ENCODE data around the gene ZNF385B. TPM values are rescaled to one million over a fixed set of nuclear protein-coding genes. Genes with fewer than 3 reads are reported as not detected.

ZNF385B gene
- total RNA-seq, 1 donor from 2014 or later, result not detected

DNA sequence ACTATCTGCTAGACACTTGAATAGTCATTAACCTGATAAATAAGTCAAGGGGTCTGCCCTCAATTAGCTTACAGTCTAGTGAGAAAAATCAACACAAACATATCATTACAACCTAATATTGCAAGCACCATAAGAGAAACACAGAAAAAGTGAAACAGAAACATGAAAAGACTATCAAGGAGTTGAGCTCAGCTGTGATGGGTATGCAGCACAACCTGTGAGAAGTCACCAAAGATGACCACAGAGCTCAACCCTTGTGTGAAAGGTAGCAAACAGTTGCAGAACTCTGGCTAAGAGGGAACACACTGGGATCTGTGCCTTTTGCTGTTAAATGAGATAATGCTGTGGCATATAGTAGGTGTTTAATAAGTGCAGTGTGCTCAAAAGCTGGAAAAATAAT lies 11.7 kb downstream of the ZNF385B start:
- peaks cover 2% of the 10 kb centered on the region for H3K27me3 Mint-ChIP-seq (ENCODE audit: unreplicated experiment)
- no peak overlapping the region for H3K4me3 Mint-ChIP-seq (ENCODE audit: unreplicated experiment)

DNA sequence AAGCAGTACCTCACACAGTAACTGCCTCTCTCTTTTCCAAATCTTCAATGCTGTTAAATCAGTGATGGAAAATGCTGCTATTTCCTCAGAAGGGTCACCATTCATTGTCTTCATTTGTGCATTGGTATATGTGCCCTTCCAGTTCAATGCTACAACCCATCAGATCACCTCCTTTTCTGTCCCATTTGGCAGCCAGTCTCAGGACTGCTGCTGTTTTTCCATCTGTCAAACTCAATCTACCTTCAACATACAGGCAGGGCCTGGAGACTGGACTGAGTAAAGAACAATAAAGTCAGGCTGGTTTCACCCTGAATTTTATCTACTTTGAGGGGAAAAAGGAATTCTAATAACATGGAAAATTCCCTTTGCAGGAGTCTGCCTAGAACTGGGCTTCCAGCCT lies 17.9 kb downstream of the ZNF385B start:
- Mint-ChIP-seq H3K4me1 (ENCODE audit: low read depth, unreplicated experiment) (peaks cover 12% of the 10 kb centered on the region), H3K27me3 (ENCODE audit: unreplicated experiment) (peaks cover 2% of the 10 kb centered on the region), H3K36me3 (ENCODE audit: unreplicated experiment) (no peaks in the 10 kb centered on the region), H3K4me3 (ENCODE audit: unreplicated experiment) (no peak overlapping the region), H3K27ac (ENCODE audit: unreplicated experiment) (no peak overlapping the region), H3K9me3 (ENCODE audit: unreplicated experiment) (peaks cover 2% of the 10 kb centered on the region)
- DNase-seq, result no peak
- TF ChIP-seq, protein P1, sequence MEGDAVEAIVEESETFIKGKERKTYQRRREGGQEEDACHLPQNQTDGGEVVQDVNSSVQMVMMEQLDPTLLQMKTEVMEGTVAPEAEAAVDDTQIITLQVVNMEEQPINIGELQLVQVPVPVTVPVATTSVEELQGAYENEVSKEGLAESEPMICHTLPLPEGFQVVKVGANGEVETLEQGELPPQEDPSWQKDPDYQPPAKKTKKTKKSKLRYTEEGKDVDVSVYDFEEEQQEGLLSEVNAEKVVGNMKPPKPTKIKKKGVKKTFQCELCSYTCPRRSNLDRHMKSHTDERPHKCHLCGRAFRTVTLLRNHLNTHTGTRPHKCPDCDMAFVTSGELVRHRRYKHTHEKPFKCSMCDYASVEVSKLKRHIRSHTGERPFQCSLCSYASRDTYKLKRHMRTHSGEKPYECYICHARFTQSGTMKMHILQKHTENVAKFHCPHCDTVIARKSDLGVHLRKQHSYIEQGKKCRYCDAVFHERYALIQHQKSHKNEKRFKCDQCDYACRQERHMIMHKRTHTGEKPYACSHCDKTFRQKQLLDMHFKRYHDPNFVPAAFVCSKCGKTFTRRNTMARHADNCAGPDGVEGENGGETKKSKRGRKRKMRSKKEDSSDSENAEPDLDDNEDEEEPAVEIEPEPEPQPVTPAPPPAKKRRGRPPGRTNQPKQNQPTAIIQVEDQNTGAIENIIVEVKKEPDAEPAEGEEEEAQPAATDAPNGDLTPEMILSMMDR (IDR thresholded peaks at IDR 0.05; ENCODE audit: partially characterized antibody, unreplicated experiment), result no peak

More for the DNA sequence above, 11.7 kb downstream of the ZNF385B start:
- Mint-ChIP-seq H3K4me1 (ENCODE audit: low read depth, unreplicated experiment) (no peaks in the 10 kb centered on the region), H3K36me3 (ENCODE audit: unreplicated experiment) (no peaks in the 10 kb centered on the region), H3K27ac (ENCODE audit: unreplicated experiment) (no peak overlapping the region), H3K9me3 (ENCODE audit: unreplicated experiment) (no peaks in the 10 kb centered on the region)
- TF ChIP-seq, protein P1 (IDR thresholded peaks at IDR 0.05; ENCODE audit: partially characterized antibody, unreplicated experiment), result no peak
- no peak for DNase-seq

DNA sequence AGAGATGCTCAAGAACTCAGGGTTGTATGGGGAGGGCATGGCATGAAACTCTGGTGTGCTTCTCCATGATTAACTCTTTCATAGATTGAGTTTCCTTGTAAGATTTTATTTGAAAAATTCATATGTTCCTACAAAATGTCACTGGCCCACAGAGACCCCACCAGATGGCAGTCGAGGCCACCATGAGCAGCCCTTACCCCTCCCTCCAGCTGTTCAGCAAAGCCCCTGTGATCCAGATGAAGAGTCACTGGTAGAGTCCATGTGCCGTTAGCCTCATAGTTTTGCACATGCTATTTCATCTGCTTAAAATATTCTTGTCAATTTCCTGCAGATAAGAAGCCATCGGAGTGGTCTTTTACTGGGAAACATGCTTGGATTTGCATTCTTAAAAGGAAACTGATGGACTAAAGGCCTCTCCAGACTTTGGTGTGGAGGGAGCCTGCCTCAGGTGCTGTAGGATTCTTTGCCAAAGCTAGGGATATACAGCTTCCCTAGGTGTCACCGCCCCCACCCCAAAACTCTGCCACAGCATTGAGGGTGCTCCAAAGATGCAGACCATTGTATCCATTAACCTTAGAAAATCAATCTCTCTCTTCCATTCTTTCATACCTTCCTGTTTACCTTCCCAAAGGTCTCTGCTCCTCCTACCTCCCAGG lies 18.8 kb downstream of the ZNF385B start:
- H3K27me3 Mint-ChIP-seq (ENCODE audit: unreplicated experiment), result no peaks in the 10 kb centered on the region
- peaks cover 12% of the 10 kb centered on the region for H3K4me1 Mint-ChIP-seq (ENCODE audit: low read depth, unreplicated experiment)
- no peak overlapping the region for H3K27ac Mint-ChIP-seq (ENCODE audit: unreplicated experiment)
- H3K36me3 Mint-ChIP-seq (ENCODE audit: unreplicated experiment), result no peaks in the 10 kb centered on the region
- H3K4me3 Mint-ChIP-seq (ENCODE audit: unreplicated experiment), result no peak overlapping the region
- DNase-seq, result peak; percentile 43
- peaks cover 2% of the 10 kb centered on the region for H3K9me3 Mint-ChIP-seq (ENCODE audit: unreplicated experiment)
- TF ChIP-seq, protein P1 (IDR thresholded peaks at IDR 0.05; ENCODE audit: partially characterized antibody, unreplicated experiment), result peak; percentile 21

DNA sequence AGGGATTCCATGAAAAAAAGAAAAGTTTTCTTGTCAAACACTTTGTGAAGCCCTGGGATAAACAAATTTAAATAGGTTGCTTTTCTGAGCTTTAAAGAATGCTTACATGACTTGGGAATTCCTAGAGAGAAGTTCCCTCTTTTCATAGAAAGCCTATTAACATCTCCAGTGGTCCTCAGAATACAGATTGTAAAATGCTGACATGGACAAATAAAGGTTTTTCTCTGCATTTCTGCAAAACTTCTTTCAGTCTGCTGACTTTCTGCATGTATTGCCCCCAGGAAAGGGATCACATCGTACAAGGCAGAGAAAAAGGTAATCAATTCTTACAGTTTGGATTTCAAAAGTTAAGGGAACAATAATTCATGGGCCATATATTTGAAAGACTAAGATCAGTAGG lies 20.6 kb downstream of the ZNF385B start:
- no peak overlapping the region for H3K27ac Mint-ChIP-seq (ENCODE audit: unreplicated experiment)
- H3K27me3 Mint-ChIP-seq (ENCODE audit: unreplicated experiment), result no peaks in the 10 kb centered on the region
- H3K36me3 Mint-ChIP-seq (ENCODE audit: unreplicated experiment), result no peaks in the 10 kb centered on the region
- peaks cover 12% of the 10 kb centered on the region for H3K4me1 Mint-ChIP-seq (ENCODE audit: low read depth, unreplicated experiment)
- DNase-seq, result no peak
- H3K9me3 Mint-ChIP-seq (ENCODE audit: unreplicated experiment), result peaks cover 2% of the 10 kb centered on the region
- no peak overlapping the region for H3K4me3 Mint-ChIP-seq (ENCODE audit: unreplicated experiment)
- TF ChIP-seq, protein P1 (IDR thresholded peaks at IDR 0.05; ENCODE audit: partially characterized antibody, unreplicated experiment), result no peak

DNA sequence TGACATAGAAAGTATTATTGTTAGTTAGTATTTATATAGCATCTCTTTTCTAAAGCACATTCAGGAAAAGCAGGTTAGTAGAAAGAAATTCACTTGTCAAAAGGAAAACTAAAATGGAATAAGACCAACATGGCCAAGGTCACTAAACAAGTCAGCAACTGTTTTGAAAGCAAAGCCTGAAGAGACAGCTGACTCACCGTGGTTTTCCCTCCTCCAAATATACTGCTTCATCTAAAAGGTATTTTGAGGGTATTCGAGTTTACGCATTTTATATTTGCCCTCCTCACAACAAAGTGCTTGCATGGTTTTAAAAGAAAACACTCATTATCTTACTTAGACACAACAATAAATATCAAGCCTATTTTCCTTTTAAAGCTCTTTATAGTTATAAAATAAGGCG lies 24.0 kb downstream of the ZNF385B start:
- DNase-seq, result no peak
- H3K36me3 Mint-ChIP-seq (ENCODE audit: unreplicated experiment), result no peaks in the 10 kb centered on the region
- peaks cover 7% of the 10 kb centered on the region for H3K4me1 Mint-ChIP-seq (ENCODE audit: low read depth, unreplicated experiment)
- no peak overlapping the region for H3K4me3 Mint-ChIP-seq (ENCODE audit: unreplicated experiment)
- peaks cover 2% of the 10 kb centered on the region for H3K27me3 Mint-ChIP-seq (ENCODE audit: unreplicated experiment)
- H3K27ac Mint-ChIP-seq (ENCODE audit: unreplicated experiment), result no peak overlapping the region
- H3K9me3 Mint-ChIP-seq (ENCODE audit: unreplicated experiment), result no peaks in the 10 kb centered on the region
- TF ChIP-seq, protein P1 (IDR thresholded peaks at IDR 0.05; ENCODE audit: partially characterized antibody, unreplicated experiment), result no peak
